SK-N-SH treated with all-trans-retinoic acid at 6 μM for 48 hours (cell line): ENCODE data around the gene CGB8.

Source experiments
- ARNTL ChIP-seq: fragments of 450-650 bp; formaldehyde crosslinking; IDR thresholded peaks from 2 replicates; pipeline ENCODE4 v1.5.0; 2020; ENCODE audit warnings: low read depth, mild to moderate bottlenecking, moderate library complexity, borderline replicate concordance
- BACH2 ChIP-seq: fragments of 250-450 bp; sonication (Bioruptor Pico); IDR thresholded peaks from 2 replicates; pipeline ENCODE4 v1.9.0; 2021; ENCODE audit warnings: mild to moderate bottlenecking, borderline replicate concordance
- CSDC2 ChIP-seq: fragments of 250-450 bp; sonication (Bioruptor Pico); IDR thresholded peaks from 2 replicates; pipeline ENCODE4 v1.5.0; 2020; ENCODE audit warnings: mild to moderate bottlenecking, moderate library complexity
- PPARA ChIP-seq: fragments of 250-450 bp; sonication (Bioruptor Pico); IDR thresholded peaks from 2 replicates; pipeline ENCODE4 v1.5.0; 2020; ENCODE audit warnings: mild to moderate bottlenecking, borderline replicate concordance
- ZFP3 ChIP-seq: fragments of 250-450 bp; sonication (Bioruptor Pico); IDR thresholded peaks from 2 replicates; pipeline ENCODE4 v1.5.0; 2020; ENCODE audit warnings: mild to moderate bottlenecking, moderate library complexity
- ZFP30 ChIP-seq: fragments of 450-650 bp; formaldehyde crosslinking; IDR thresholded peaks from 2 replicates; pipeline ENCODE4 v1.5.0; 2022; ENCODE audit warnings: mild to moderate bottlenecking, moderate library complexity
- ZNF70 ChIP-seq: fragments of 450-650 bp; formaldehyde crosslinking; IDR thresholded peaks from 2 replicates; pipeline ENCODE4 v1.5.0; 2020; ENCODE audit warnings: mild to moderate bottlenecking, moderate library complexity
- TF ChIP-seq, protein P1 (sequence below): fragments of 250-450 bp; sonication (Bioruptor Pico); IDR thresholded peaks from 2 replicates; pipeline ENCODE4 v1.8.0; 2020; ENCODE audit warnings: mild to moderate bottlenecking, moderate library complexity, borderline replicate concordance
- TF ChIP-seq, protein P2 (sequence below): fragments of 250-450 bp; sonication (Bioruptor Pico); IDR thresholded peaks from 2 replicates; pipeline ENCODE4 v1.5.0; 2020; ENCODE audit warnings: mild to moderate bottlenecking, moderate library complexity

DNA sequence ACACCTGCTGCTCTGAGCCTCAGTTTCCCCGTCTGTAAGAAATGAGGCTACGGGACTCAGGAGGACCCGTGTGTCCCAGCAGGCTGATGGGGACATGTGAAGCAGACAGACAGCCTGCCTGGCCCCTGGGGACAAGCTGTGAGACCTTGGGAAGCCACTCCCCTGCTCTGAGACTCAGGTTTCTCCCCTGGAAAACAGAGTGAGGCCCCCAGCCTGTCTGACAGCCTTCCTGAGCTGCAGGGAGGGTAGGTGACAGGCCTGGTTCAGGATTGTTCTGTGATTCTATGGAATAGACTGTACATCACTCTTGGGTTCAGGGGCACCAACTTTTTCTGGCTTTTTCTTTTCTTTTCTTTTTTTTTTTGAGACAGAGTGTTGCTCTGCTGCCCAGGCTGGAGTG is 18.6 kb upstream of the CGB8 start:
- TF ChIP-seq ZNF70 (CRISPR knock-in tag) (no peak), ZFP3 (CRISPR knock-in tag) (no peak), ZFP30 (no peak), BACH2 (CRISPR knock-in tag) (no peak), CSDC2 (CRISPR knock-in tag) (no peak), ARNTL (no peak), PPARA (CRISPR knock-in tag) (no peak)
- TF ChIP-seq, protein P1, sequence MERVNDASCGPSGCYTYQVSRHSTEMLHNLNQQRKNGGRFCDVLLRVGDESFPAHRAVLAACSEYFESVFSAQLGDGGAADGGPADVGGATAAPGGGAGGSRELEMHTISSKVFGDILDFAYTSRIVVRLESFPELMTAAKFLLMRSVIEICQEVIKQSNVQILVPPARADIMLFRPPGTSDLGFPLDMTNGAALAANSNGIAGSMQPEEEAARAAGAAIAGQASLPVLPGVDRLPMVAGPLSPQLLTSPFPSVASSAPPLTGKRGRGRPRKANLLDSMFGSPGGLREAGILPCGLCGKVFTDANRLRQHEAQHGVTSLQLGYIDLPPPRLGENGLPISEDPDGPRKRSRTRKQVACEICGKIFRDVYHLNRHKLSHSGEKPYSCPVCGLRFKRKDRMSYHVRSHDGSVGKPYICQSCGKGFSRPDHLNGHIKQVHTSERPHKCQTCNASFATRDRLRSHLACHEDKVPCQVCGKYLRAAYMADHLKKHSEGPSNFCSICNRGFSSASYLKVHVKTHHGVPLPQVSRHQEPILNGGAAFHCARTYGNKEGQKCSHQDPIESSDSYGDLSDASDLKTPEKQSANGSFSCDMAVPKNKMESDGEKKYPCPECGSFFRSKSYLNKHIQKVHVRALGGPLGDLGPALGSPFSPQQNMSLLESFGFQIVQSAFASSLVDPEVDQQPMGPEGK (CRISPR knock-in tag): no peak
- TF ChIP-seq, protein P2, sequence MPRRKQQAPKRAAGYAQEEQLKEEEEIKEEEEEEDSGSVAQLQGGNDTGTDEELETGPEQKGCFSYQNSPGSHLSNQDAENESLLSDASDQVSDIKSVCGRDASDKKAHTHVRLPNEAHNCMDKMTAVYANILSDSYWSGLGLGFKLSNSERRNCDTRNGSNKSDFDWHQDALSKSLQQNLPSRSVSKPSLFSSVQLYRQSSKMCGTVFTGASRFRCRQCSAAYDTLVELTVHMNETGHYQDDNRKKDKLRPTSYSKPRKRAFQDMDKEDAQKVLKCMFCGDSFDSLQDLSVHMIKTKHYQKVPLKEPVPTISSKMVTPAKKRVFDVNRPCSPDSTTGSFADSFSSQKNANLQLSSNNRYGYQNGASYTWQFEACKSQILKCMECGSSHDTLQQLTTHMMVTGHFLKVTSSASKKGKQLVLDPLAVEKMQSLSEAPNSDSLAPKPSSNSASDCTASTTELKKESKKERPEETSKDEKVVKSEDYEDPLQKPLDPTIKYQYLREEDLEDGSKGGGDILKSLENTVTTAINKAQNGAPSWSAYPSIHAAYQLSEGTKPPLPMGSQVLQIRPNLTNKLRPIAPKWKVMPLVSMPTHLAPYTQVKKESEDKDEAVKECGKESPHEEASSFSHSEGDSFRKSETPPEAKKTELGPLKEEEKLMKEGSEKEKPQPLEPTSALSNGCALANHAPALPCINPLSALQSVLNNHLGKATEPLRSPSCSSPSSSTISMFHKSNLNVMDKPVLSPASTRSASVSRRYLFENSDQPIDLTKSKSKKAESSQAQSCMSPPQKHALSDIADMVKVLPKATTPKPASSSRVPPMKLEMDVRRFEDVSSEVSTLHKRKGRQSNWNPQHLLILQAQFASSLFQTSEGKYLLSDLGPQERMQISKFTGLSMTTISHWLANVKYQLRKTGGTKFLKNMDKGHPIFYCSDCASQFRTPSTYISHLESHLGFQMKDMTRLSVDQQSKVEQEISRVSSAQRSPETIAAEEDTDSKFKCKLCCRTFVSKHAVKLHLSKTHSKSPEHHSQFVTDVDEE (CRISPR knock-in tag): no peak
